Pericardium fibroblast (primary cell): Measurements from ENCODE around the gene CHRM2. TPM values are rescaled to one million over a fixed set of nuclear protein-coding genes. Genes with fewer than 3 reads are reported as not detected.

Experiments
- total RNA-seq: library from RNA; depleted of rRNA; stranded (reverse); fragments of >200 nt; gene quantifications from 2 replicates; pipeline ENCODE4 v1.2.3, GENCODE V29; 2015

Gene CHRM2
- total RNA-seq = 0.68 and 1.3 TPM in 2 replicates

GRCh38 chr7:136868496-136869000, at the start of gene CHRM2:
Gene CHRM2 (plus strand): TSS chr7:136868652. CDS start chr7:137014866, 146,214 bp downstream.

